G401 (cell line): Measurements from ENCODE around the gene MEIOB. TPM values are rescaled to one million over a fixed set of nuclear protein-coding genes. Genes with fewer than 3 reads are reported as not detected.
"Not testable (repeated sequence)": the region's sequence is repeated elsewhere in the genome, so short reads cannot be mapped to it uniquely, and the experiment has no call there.

ENCODE experiments used
- DNase-seq: peaks from one replicate; pipeline ENCODE4 v3.0.0-alpha.2; 2015; ENCODE audit warnings: low spot score
- in situ Hi-C: cut with HindIII; loops from 2 replicates; pipeline ENCODE4 v1.10.0; 2016; ENCODE audit warnings: low sequenced_read_pairs, mixed read lengths
- total RNA-seq: library from RNA; depleted of rRNA; stranded (reverse); fragments of >200 nt; shearing (Covaris generic); gene quantifications from 2 replicates; pipeline ENCODE4 v1.2.3, GENCODE V29; 2014

Gene MEIOB
- total RNA-seq, 1 experiment from 2014 or later = 105 TPM

- in situ Hi-C loops = no loop called here
- DNase-seq = no peak
Measured at GRCh38 chr16:1884155-1884760, 12.3 kb upstream of the MEIOB start.

GRCh38 chr16:1881172-1881571 lies 9.2 kb upstream of the MEIOB start:
- in situ Hi-C loops, DNase-seq: not testable (repeated sequence)

GRCh38 chr16:1879477-1879876 lies 7.5 kb upstream of the MEIOB start:
- no peak for DNase-seq
- in situ Hi-C loops = no loop called here

- in situ Hi-C loops = no loop called here
- no peak for DNase-seq
Measured at GRCh38 chr16:1878256-1878655, 6.3 kb upstream of the MEIOB start.

GRCh38 chr16:1877804-1878203 lies 5.8 kb upstream of the MEIOB start:
- no peak for DNase-seq
- in situ Hi-C loops = no loop called here

GRCh38 chr16:1877089-1877488 lies 5.1 kb upstream of the MEIOB start:
- in situ Hi-C loops = no loop called here
- DNase-seq = no peak

- in situ Hi-C loops = no loop called here
Measured at GRCh38 chr16:1876468-1876867, 4.5 kb upstream of the MEIOB start.

GRCh38 chr16:1876066-1876465 lies 4.1 kb upstream of the MEIOB start:
- DNase-seq, in situ Hi-C loops: not testable (repeated sequence)

More at GRCh38 chr16:1876468-1876867, 4.5 kb upstream of the MEIOB start:
- no peak for DNase-seq

GRCh38 chr16:1874854-1875253 lies 2.9 kb upstream of the MEIOB start:
- in situ Hi-C loops = no loop called here
- DNase-seq = no peak

- DNase-seq = no peak
- in situ Hi-C loops = no loop called here
Measured at GRCh38 chr16:1870365-1871082, 1.4 kb downstream of the MEIOB start.

GRCh38 chr16:1865902-1866690 lies 5.9 kb downstream of the MEIOB start:
- in situ Hi-C loops = no loop called here
- DNase-seq = no peak

GRCh38 chr16:1863681-1864460 lies 8.1 kb downstream of the MEIOB start:
- in situ Hi-C loops = no loop called here
- DNase-seq = peak; percentile 59

GRCh38 chr16:1862394-1862793 lies 9.6 kb downstream of the MEIOB start:
- in situ Hi-C loops = no loop called here
- no peak for DNase-seq

GRCh38 chr16:1861730-1862129 lies 10.2 kb downstream of the MEIOB start:
- in situ Hi-C loops = no loop called here
- no peak for DNase-seq

GRCh38 chr16:1859650-1860049 lies 12.3 kb downstream of the MEIOB start:
- in situ Hi-C loops = loop anchor here (10.0 kb wide), 1 partner anchor 105 kb away; the partner anchor contains the start of genes RNF151 and RPS2
- DNase-seq = no peak

GRCh38 chr16:1858189-1858865 lies 13.6 kb downstream of the MEIOB start:
- in situ Hi-C loops = loop anchor here (10.0 kb wide), 1 partner anchor 106 kb away; the partner anchor contains the start of genes RNF151 and RPS2
- no peak for DNase-seq

GRCh38 chr16:1857433-1858097 lies 14.4 kb downstream of the MEIOB start:
- in situ Hi-C loops = loop anchor here (10.0 kb wide), 1 partner anchor 107 kb away; the partner anchor contains the start of genes RNF151 and RPS2
- no peak for DNase-seq

GRCh38 chr16:1851793-1852192 lies 20.2 kb downstream of the MEIOB start:
- in situ Hi-C loops = loop anchor here (10.0 kb wide), 1 partner anchor 113 kb away; the partner anchor contains the start of genes RNF151 and RPS2
- no peak for DNase-seq
